ENCODE measurements around the gene KATNBL1.

- TF ChIP-seq, protein P1, sequence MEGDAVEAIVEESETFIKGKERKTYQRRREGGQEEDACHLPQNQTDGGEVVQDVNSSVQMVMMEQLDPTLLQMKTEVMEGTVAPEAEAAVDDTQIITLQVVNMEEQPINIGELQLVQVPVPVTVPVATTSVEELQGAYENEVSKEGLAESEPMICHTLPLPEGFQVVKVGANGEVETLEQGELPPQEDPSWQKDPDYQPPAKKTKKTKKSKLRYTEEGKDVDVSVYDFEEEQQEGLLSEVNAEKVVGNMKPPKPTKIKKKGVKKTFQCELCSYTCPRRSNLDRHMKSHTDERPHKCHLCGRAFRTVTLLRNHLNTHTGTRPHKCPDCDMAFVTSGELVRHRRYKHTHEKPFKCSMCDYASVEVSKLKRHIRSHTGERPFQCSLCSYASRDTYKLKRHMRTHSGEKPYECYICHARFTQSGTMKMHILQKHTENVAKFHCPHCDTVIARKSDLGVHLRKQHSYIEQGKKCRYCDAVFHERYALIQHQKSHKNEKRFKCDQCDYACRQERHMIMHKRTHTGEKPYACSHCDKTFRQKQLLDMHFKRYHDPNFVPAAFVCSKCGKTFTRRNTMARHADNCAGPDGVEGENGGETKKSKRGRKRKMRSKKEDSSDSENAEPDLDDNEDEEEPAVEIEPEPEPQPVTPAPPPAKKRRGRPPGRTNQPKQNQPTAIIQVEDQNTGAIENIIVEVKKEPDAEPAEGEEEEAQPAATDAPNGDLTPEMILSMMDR (IDR thresholded peaks at IDR 0.05) = no peak
- no peak for TF ChIP-seq POLR2AphosphoS5 (IDR thresholded peaks at IDR 0.05; ENCODE audit: low read depth, low read length)
- no peak for TF ChIP-seq EZH2phosphoT487 (IDR thresholded peaks at IDR 0.05; ENCODE audit: borderline replicate concordance, low read depth)
- TF ChIP-seq SMC3 (IDR thresholded peaks at IDR 0.05; ENCODE audit: low read depth, low read length) = no peak
- TF ChIP-seq YY1 (IDR thresholded peaks at IDR 0.05; ENCODE audit: low read depth) = no peak
- TF ChIP-seq RFX5 (IDR thresholded peaks at IDR 0.05; ENCODE audit: low read length) = no peak
- no peak for TF ChIP-seq EP300 (IDR thresholded peaks at IDR 0.05; ENCODE audit: borderline replicate concordance in 1 of 2, low read depth in 1 of 2, low read length in 1 of 2)
- no peak for TF ChIP-seq TEAD4 (IDR thresholded peaks at IDR 0.05; ENCODE audit: borderline replicate concordance, insufficient read depth)
- no peak for TF ChIP-seq TCF12 (IDR thresholded peaks at IDR 0.05)
- no peak for TF ChIP-seq GABPA (IDR thresholded peaks at IDR 0.05; ENCODE audit: low read depth)
These were observed 54.0 kb downstream of the KATNBL1 start for GRCh38 chr15:34155859-34156258.
